Vagina (tissue), 2 donors: ENCODE measurements around the gene TMEM130.

ENCODE experiments used
- CTCF ChIP-seq, 3 experiments: fragments of 450-650 bp in 2 of 3; fragments of 200-600 bp in 1 of 3; sonication (generic) in 1 of 3; IDR thresholded peaks; one replicate each; pipeline ENCODE4 v1.5.1; 2017 to 2019; ENCODE audit warnings: antibody characterized with exemption in 3 of 3, mild to moderate bottlenecking in 2 of 3, moderate library complexity in 2 of 3
- POLR2A ChIP-seq, 2 donors: fragments of 450-650 bp; IDR thresholded peaks; one replicate each; pipeline ENCODE4 v1.6.1; 2017; ENCODE audit warnings: antibody characterized with exemption in 2 of 2, mild to moderate bottlenecking in 2 of 2, moderate library complexity in 2 of 2

DNA sequence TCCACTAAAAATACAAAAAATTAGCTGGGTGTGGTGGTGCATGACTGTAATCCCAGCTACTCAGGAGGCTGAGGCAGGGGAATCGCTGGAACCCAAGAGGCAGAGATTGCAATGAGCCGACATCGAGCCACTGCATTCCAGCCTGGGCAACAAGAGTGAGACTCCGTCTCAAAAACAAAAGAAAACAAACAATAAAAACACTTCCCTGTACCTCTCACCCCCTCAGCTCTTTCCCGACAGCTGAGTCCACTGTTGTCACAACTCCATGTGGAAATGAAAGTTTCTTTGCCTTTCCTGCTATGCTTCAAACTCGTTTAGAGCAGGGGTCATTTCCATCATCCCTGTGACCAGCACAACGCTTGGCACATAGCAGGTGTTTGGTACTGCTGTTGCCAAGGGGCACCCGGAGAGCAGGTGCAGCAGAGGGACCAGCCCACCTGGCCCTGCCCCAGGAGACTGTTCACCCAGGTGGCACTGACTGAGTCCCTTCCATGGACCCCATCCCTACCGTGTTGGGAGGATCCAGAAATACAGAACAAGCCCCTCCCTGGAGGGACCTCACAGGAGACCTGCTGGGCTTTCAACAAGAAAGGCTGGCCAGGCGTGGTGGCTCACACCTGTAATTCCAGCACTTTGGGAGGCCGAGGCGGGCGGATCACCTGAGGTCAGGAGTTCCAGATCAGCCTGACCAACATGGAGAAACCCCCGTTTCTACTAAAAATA, 4.9 kb downstream of the TMEM130 start:
- TF ChIP-seq CTCF (IDR thresholded peaks at IDR 0.05) (no peak), POLR2A (IDR thresholded peaks at IDR 0.05) (no peak)
